Measurements from ENCODE around the gene ENTPD6.

The ENTPD6 gene

GRCh38 chr20:25257130-25257529 lies 61.6 kb downstream of the ENTPD6 start:
- no peaks in the 10 kb centered on the region for H3K4me1 ChIP-seq (ENCODE audit: control insufficient read depth, low read length)
- peaks cover 24% of the 10 kb centered on the region for H3K79me2 ChIP-seq (ENCODE audit: control insufficient read depth, low read length)
- no peaks in the 10 kb centered on the region for H3K9me2 ChIP-seq (replicated peaks; ENCODE audit: control insufficient read depth, low read length)
- no peak for TF ChIP-seq EZH2phosphoT487 (IDR thresholded peaks at IDR 0.05; ENCODE audit: borderline replicate concordance, low read length)
- no peak for TF ChIP-seq CTCF (IDR thresholded peaks at IDR 0.05; ENCODE audit: low read depth, low read length, poor library complexity, severe bottlenecking)
- H3K36me3 ChIP-seq (ENCODE audit: control insufficient read depth, low read length), result peaks cover 10% of the 10 kb centered on the region
- H3K9me3 ChIP-seq (ENCODE audit: control insufficient read depth, insufficient read depth, low read length), result no peaks in the 10 kb centered on the region
- H3K4me3 ChIP-seq (ENCODE audit: low read length), result no peak overlapping the region
- peaks cover 5% of the 10 kb centered on the region; the same call in 1 of the 2 replicates for H4K20me1 ChIP-seq (ENCODE audit: control insufficient read depth, insufficient read depth, low read depth, low read length)
- H3K27me3 ChIP-seq (ENCODE audit: control insufficient read depth, low read length), result no peaks in the 10 kb centered on the region
- H3F3A ChIP-seq (ENCODE audit: control insufficient read depth, insufficient read depth), result no peaks in the 10 kb centered on the region
- H3K4me2 ChIP-seq (ENCODE audit: low read length), result no peak overlapping the region
- no peak overlapping the region for H3K27ac ChIP-seq (ENCODE audit: low read depth, low read length)

DNA sequence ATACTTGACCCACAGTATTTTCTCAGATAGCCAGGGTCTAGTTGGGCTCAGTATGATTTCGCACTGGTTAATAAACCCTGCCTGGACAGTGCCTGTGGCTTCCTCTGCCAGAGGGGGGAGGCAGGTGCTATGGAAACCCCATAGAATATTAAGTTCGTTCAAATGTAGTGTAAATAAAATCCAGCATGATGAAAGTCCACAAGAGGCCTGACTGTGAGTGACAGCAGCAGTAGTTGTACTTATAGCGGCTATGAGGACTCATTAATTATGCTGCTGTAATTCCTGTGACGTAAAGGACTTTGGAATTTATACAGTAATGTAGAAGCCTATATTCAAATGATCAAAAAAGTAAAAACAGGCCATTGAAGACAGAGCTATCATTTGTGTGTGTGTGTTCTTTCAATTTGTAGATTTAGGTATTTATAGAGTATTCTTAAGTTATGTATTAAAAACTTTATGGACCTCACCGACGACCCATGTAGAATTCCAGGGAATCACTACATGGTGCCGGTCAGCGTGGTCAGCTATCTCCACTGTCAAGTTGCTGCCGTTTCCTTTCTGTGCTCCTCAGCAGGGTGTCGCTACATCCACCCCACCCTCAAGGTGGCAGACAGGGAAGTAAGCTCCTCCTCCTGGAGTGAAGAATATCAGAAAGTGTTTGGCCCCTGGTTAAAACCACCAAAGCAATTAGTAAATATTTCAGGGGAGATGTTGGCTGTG lies 62.4 kb downstream of the ENTPD6 start:
- Histone ChIP-seq H3K79me2 (ENCODE audit: control insufficient read depth, low read length) (peaks cover 16% of the 10 kb centered on the region), H3K4me3 (ENCODE audit: low read length) (no peak overlapping the region), H4K20me1 (ENCODE audit: control insufficient read depth, insufficient read depth, low read depth, low read length) (no peaks in the 10 kb centered on the region; the same call in 1 of the 2 replicates), H3K9me2 (replicated peaks; ENCODE audit: control insufficient read depth, low read length) (no peaks in the 10 kb centered on the region), H3K4me1 (ENCODE audit: control insufficient read depth, low read length) (no peaks in the 10 kb centered on the region), H3K9me3 (ENCODE audit: control insufficient read depth, insufficient read depth, low read length) (no peaks in the 10 kb centered on the region), H3K4me2 (ENCODE audit: low read length) (no peak overlapping the region), H3K27ac (ENCODE audit: low read depth, low read length) (no peak overlapping the region), H3K36me3 (ENCODE audit: control insufficient read depth, low read length) (peaks cover 10% of the 10 kb centered on the region), H3F3A (ENCODE audit: control insufficient read depth, insufficient read depth) (no peaks in the 10 kb centered on the region), H3K27me3 (ENCODE audit: control insufficient read depth, low read length) (no peaks in the 10 kb centered on the region)
- TF ChIP-seq EZH2phosphoT487 (IDR thresholded peaks at IDR 0.05; ENCODE audit: borderline replicate concordance, low read length) (no peak), CTCF (IDR thresholded peaks at IDR 0.05; ENCODE audit: low read depth, low read length, poor library complexity, severe bottlenecking) (no peak)

- Histone ChIP-seq H3K9me3 (ENCODE audit: control insufficient read depth, insufficient read depth, low read length) (no peaks in the 10 kb centered on the region), H3K79me2 (ENCODE audit: control insufficient read depth, low read length) (peaks cover 14% of the 10 kb centered on the region), H3K4me3 (ENCODE audit: low read length) (no peak overlapping the region), H3K27ac (ENCODE audit: low read depth, low read length) (no peak overlapping the region), H3K9me2 (replicated peaks; ENCODE audit: control insufficient read depth, low read length) (no peaks in the 10 kb centered on the region), H3K36me3 (ENCODE audit: control insufficient read depth, low read length) (peaks cover 10% of the 10 kb centered on the region), H3F3A (ENCODE audit: control insufficient read depth, insufficient read depth) (no peaks in the 10 kb centered on the region), H3K4me2 (ENCODE audit: low read length) (no peak overlapping the region), H3K4me1 (ENCODE audit: control insufficient read depth, low read length) (no peaks in the 10 kb centered on the region), H4K20me1 (ENCODE audit: control insufficient read depth, insufficient read depth, low read depth, low read length) (no peaks in the 10 kb centered on the region), H3K27me3 (ENCODE audit: control insufficient read depth, low read length) (no peaks in the 10 kb centered on the region)
- no peak for TF ChIP-seq CTCF (IDR thresholded peaks at IDR 0.05; ENCODE audit: low read depth, low read length, poor library complexity, severe bottlenecking)
- no peak for TF ChIP-seq EZH2phosphoT487 (IDR thresholded peaks at IDR 0.05; ENCODE audit: borderline replicate concordance, low read length)
Measured at GRCh38 chr20:25258476-25258805, 62.9 kb downstream of the ENTPD6 start.

Data from DOHH2 (cell line).